ENCODE measurements around the gene USP43. TPM values are rescaled to one million over a fixed set of nuclear protein-coding genes. Genes with fewer than 3 reads are reported as not detected.

USP43 gene
- total and polyA plus RNA-seq, 4 donors, result 0.33 to 0.88 TPM; not detected in 2

GRCh38 chr17:9771465-9771864, 126.1 kb downstream of the USP43 start:
- intact Hi-C loops (cut with DNase I), result no loop called here
- peak in 1 of 2 donors; percentile 59 for DNase-seq
- ATAC-seq (ENCODE audit: low FRiP score), result no peak
- Histone ChIP-seq H3K4me1 (ENCODE audit: control insufficient read depth in 1 of 2, insufficient read depth in 2 of 2, low read length in 2 of 2) (no peaks in the 10 kb centered on the region), H3K27me3 (ENCODE audit: control insufficient read depth in 1 of 2, insufficient read depth in 2 of 2, low read length in 1 of 2) (no peaks in the 10 kb centered on the region), H3K9me3 (ENCODE audit: control insufficient read depth, low read length) (no peaks in the 10 kb centered on the region), H3K4me3 (ENCODE audit: low read length in 2 of 2) (no peak overlapping the region), H3K36me3 (ENCODE audit: control insufficient read depth in 1 of 2, insufficient read depth in 2 of 2, low read length in 1 of 2) (no peaks in the 10 kb centered on the region), H3K27ac (ENCODE audit: low read depth in 1 of 2, low read length in 2 of 2) (no peak overlapping the region)
- 89 to 91% methylated on average over 27 of the region's 27 CpGs for WGBS, 2 donors

- Histone ChIP-seq H3K4me1 (ENCODE audit: control insufficient read depth in 1 of 2, insufficient read depth in 2 of 2, low read length in 2 of 2) (no peaks in the 10 kb centered on the region), H3K4me3 (ENCODE audit: low read length in 2 of 2) (no peak overlapping the region), H3K36me3 (ENCODE audit: control insufficient read depth in 1 of 2, insufficient read depth in 2 of 2, low read length in 1 of 2) (no peaks in the 10 kb centered on the region), H3K9me3 (ENCODE audit: control insufficient read depth, low read length) (no peaks in the 10 kb centered on the region), H3K27ac (ENCODE audit: low read depth in 1 of 2, low read length in 2 of 2) (no peak overlapping the region), H3K27me3 (ENCODE audit: control insufficient read depth in 1 of 2, insufficient read depth in 2 of 2, low read length in 1 of 2) (no peaks in the 10 kb centered on the region)
- WGBS, 2 donors, result 66 to 74% methylated on average over 19 of the region's 19 CpGs
- ATAC-seq (ENCODE audit: low FRiP score), result no peak
- DNase-seq, result peak in 1 of 2 donors; percentile 51
- intact Hi-C loops (cut with DNase I), result no loop called here
Observed at GRCh38 chr17:9772658-9773057, 127.3 kb downstream of the USP43 start.

- 90 to 92% methylated on average over 9 of the region's 9 CpGs for WGBS, 2 donors
- intact Hi-C loops (cut with DNase I), result no loop called here
- no peak for ATAC-seq (ENCODE audit: low FRiP score)
- no peak overlapping the region for H3K27ac ChIP-seq (ENCODE audit: low read depth in 1 of 2, low read length in 2 of 2)
- no peak for DNase-seq
- no peaks in the 10 kb centered on the region for H3K4me1 ChIP-seq (ENCODE audit: control insufficient read depth in 1 of 2, insufficient read depth in 2 of 2, low read length in 2 of 2)
- no peaks in the 10 kb centered on the region for H3K9me3 ChIP-seq (ENCODE audit: control insufficient read depth, low read length)
- H3K36me3 ChIP-seq (ENCODE audit: control insufficient read depth in 1 of 2, insufficient read depth in 2 of 2, low read length in 1 of 2), result no peaks in the 10 kb centered on the region
- H3K27me3 ChIP-seq (ENCODE audit: control insufficient read depth in 1 of 2, insufficient read depth in 2 of 2, low read length in 1 of 2), result no peaks in the 10 kb centered on the region
- no peak overlapping the region for H3K4me3 ChIP-seq (ENCODE audit: low read length in 2 of 2)
Observed at GRCh38 chr17:9776911-9777310, 131.6 kb downstream of the USP43 start.

Other genes starting within 250 kb of the USP43 start
- gene STX8, start 69.7 kb upstream of the USP43 start, total RNA-seq, result 10 to 100 TPM; 57.4 to 63.4 TPM
- gene STX8, start 69.7 kb upstream of the USP43 start, polyA plus RNA-seq, result 100 to 1,000 TPM in 1 of 2 donors, 10 to 100 TPM in 1; 73.6 to 108 TPM
- gene CFAP52, start 68.9 kb upstream of the USP43 start, total RNA-seq, result under 1 TPM in 1 of 2 donors, not detected in 1; 0.39 TPM
- gene CFAP52, start 68.9 kb upstream of the USP43 start, polyA plus RNA-seq, result not detected
- gene DHRS7C, start 146.1 kb downstream of the USP43 start, total RNA-seq, result not detected
- not detected for gene DHRS7C, start 146.1 kb downstream of the USP43 start, polyA plus RNA-seq
- gene GSG1L2, start 176.6 kb downstream of the USP43 start, total RNA-seq, result not detected
- gene GSG1L2, start 176.6 kb downstream of the USP43 start, polyA plus RNA-seq, result not detected
- 1 to 10 TPM in 1 of 2 donors, not detected in 1; 9.7 TPM for gene GLP2R, start 180.4 kb downstream of the USP43 start, total RNA-seq
- 1 to 10 TPM in 1 of 2 donors, under 1 TPM in 1; 0.61 to 1.3 TPM for gene GLP2R, start 180.4 kb downstream of the USP43 start, polyA plus RNA-seq

Data from aorta (tissue), 5 donors.